ENCODE results near the gene LSMEM2.
"Not testable (repeated sequence)": the region's sequence is repeated elsewhere in the genome, so short reads cannot be mapped to it uniquely, and the experiment has no call there.

The LSMEM2 gene

GRCh38 chr3:50245831-50246516 lies 32.9 kb upstream of the LSMEM2 start:
- DNase-seq: peak; percentile 87

- no peak for DNase-seq
These were observed 32.4 kb upstream of the LSMEM2 start for GRCh38 chr3:50246517-50246954.

GRCh38 chr3:50248387-50248786 lies 30.5 kb upstream of the LSMEM2 start:
- no peak for DNase-seq

GRCh38 chr3:50249457-50249856 lies 29.4 kb upstream of the LSMEM2 start:
- DNase-seq: no peak

- DNase-seq: no peak
These were observed 28.4 kb upstream of the LSMEM2 start for GRCh38 chr3:50250514-50250913.

GRCh38 chr3:50251220-50251619 lies 27.7 kb upstream of the LSMEM2 start:
- DNase-seq: no peak

GRCh38 chr3:50254577-50255250 lies 24.2 kb upstream of the LSMEM2 start:
- DNase-seq: no peak

- DNase-seq: no peak
These were observed 23.7 kb upstream of the LSMEM2 start for GRCh38 chr3:50255251-50255615.

- DNase-seq: no peak
These were observed 21.7 kb upstream of the LSMEM2 start for GRCh38 chr3:50256978-50257890.

- no peak for DNase-seq
These were observed 20.7 kb upstream of the LSMEM2 start for GRCh38 chr3:50258029-50258680.

GRCh38 chr3:50258979-50259378 lies 19.9 kb upstream of the LSMEM2 start:
- DNase-seq: no peak

- DNase-seq: no peak
These were observed 19.4 kb upstream of the LSMEM2 start for GRCh38 chr3:50259432-50260026.

- peak; percentile 94 for DNase-seq
These were observed 18.6 kb upstream of the LSMEM2 start for GRCh38 chr3:50260027-50260941.

- no peak for DNase-seq
These were observed 17.9 kb upstream of the LSMEM2 start for GRCh38 chr3:50260942-50261441.

GRCh38 chr3:50261505-50261904 lies 17.4 kb upstream of the LSMEM2 start:
- no peak for DNase-seq

- not testable (repeated sequence) for DNase-seq
These were observed 16.7 kb upstream of the LSMEM2 start for GRCh38 chr3:50262200-50262599.

GRCh38 chr3:50262778-50263177 lies 16.1 kb upstream of the LSMEM2 start:
- DNase-seq: no peak

- no peak for DNase-seq
These were observed 15.2 kb upstream of the LSMEM2 start for GRCh38 chr3:50263478-50264382.

GRCh38 chr3:50264383-50264963 lies 14.4 kb upstream of the LSMEM2 start:
- DNase-seq: peak; percentile 82
